Occipital lobe (tissue), 2 donors: ENCODE results near the gene SERPINH1. TPM values are rescaled to one million over a fixed set of nuclear protein-coding genes. Genes with fewer than 3 reads are reported as not detected.
A peak's percentile ranks its signal among the peaks of the same experiment; 100 is the strongest.

Experiments
- DNase-seq: peaks from one replicate; lab custom pipeline; 2025; lab: John Stamatoyannopoulos, UW
- total RNA-seq: library from RNA; depleted of rRNA; stranded (reverse); fragments of >200 nt; gene quantifications from one replicate; pipeline ENCODE4 v1.2.3, GENCODE V29; 2014

SERPINH1 gene
- 29.3 TPM for total RNA-seq

- DNase-seq, result peak; percentile 41
Observed at GRCh38 chr11:75562048-75562835, at the start of gene SERPINH1. Gene SERPINH1 (plus strand): TSS chr11:75562253. CDS start chr11:75566350, 4,097 bp downstream.

DNA sequence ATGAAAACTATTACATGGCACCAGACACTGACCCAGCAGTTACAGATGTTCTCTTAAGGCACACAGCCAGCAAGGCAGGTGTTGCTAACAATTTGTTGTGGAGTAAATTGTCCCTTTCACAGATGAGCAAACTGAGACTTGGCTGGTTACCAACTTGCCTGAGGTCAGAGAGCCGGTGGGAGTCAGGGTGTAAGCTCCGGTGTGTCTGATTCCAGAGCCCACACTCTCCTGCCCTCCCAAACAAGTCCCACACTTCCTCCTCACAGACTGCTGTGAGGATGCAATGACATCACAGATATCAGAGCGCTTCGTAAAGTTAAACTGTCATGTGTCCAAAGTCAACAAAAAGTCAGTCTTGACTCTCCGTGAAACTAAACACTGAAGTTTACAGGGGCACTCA lies 48.8 kb upstream of the SERPINH1 start:
- DNase-seq, result no peak

GRCh38 chr11:75514596-75514995 lies 47.5 kb upstream of the SERPINH1 start:
- DNase-seq, result no peak

DNA sequence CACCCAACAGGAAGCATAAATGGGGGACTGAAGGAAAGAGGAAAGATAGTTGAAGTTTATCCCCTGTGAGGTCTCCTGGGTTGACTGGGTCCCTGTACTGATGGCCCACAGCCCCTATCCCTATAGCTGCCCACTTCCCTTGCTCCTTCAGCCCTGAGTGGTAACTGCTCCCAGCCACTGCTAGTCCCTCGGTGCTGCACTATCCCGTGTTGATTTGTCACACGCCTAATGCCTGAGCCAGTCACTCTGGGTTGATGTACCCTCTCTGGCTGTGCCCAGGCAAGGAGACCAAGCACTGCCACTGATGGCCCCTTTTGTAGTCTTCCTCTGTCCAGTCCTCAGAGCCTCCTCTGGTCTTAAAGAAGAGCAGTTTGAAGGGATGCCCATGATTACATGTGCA lies 45.9 kb upstream of the SERPINH1 start:
- no peak for DNase-seq

GRCh38 chr11:75516886-75517285 lies 45.2 kb upstream of the SERPINH1 start:
- DNase-seq, result no peak

GRCh38 chr11:75518204-75518549 lies 43.9 kb upstream of the SERPINH1 start:
- DNase-seq, result no peak

GRCh38 chr11:75518771-75519653 lies 43.0 kb upstream of the SERPINH1 start:
- DNase-seq, result no peak

DNA sequence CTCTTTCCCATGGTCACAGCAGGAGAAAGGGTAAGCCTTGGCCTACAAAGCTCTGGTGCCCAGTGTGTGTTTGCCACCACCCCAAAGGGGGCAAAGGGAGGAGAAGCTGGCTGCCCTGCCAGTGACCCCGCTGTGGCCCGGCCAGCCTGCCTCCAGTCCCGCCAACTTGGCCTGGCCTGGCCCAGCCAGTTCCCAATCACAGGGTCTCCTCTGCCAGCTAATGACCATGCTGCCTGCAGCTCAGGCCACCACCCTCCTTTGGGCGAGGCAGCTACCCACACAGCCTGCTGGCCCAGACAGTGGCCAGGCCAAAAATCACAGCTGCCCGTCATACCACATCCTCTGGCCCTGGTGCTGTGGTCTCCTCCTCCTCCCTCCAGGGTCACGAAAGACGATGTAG lies 41.4 kb upstream of the SERPINH1 start:
- no peak for DNase-seq

GRCh38 chr11:75522286-75523044 lies 39.6 kb upstream of the SERPINH1 start:
- no peak for DNase-seq

DNA sequence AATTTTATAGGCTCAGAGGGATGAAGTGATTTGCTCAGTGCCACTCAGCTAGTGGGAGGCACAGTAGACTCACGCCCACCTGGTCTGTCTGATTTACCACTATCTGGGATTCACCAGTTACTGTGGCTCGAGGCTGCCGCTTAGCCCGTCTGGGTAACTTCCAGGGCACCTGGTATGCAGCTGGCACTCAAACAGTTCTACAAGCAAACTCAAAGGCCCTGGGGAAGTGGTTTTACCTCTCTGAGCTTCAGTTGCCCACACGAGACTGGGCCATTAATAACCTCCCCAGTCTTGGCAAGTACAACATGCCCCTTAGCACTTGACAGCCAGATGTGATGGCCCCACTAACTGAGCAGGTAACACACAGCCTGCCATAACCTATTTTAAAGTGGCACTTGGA lies 38.9 kb upstream of the SERPINH1 start:
- DNase-seq, result no peak

- DNase-seq, result no peak
Observed at GRCh38 chr11:75523811-75524664, 38.0 kb upstream of the SERPINH1 start.

DNA sequence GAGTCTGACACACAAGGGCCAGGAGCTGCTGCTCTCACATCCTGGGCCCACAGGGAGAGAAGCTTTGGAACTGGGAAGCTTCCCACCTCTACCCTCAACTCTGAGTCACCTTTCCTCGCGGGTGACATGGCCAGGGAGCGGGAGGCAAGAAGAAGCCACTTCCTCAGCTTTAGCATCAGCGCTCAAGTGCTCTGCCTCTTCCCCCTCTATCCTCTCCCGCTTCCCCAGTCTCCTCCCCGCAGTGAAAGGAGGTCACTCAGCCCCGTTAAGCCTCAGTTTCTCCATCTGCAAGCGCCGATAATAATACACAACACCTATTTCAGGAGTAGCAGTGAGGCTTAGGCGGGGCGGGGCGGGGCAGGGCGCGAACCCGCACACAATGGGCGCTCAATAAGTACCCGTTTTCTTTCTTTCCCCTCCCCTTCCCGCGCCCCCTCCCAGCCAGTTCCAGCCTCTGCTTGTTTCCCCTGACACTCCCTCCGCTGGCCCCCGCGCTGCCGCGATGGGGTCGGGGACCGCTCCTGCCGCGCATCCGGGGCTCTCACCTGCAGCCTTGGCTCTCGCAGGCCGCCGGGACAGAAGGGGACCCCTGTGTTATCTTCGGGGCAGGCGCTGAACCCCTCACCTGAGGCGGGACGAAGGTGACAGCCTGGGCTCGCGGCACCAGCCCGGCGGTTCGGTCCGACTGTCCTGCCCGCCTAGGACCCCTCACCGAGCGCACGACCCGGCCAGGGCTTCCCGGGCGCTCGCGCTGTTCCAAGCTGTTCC lies 37.2 kb upstream of the SERPINH1 start:
- no peak for DNase-seq

DNA sequence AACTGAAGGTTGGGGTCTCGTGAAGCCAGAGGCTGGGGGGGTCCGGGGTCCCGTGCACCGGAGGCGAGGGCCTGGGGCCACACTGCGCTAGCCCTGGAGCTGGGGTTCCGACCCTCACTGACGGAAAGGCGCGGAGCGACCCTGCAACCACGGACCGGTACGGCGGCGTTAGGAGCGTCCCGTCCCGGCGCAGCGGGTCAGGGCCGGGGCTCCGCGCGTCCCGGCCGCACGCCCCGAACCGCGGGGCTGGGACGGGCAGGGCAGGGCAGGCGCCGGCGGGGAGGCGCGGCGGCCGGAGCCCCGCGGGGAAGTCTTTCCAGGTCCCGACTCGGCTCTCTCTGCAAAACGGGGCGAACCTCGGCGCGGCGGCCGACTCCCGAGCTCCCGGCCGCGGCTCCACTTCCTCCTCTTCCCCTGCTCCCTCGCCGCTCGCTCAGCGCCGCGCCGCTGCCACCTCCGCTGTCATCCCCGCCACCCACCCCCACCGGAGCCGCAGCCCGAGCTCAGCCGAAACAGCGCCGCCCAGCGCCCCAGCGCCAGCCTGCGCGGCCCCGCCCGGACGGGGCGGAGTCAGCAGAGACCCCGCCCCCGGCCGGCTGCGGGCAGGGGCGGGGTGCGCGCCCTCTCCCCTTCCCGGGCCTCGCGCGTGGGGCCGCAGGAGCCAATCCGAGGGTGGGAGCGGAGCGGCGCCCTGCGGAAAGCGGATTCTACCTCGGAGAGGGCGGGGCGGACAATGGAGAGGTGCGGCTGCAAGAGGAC lies 36.4 kb upstream of the SERPINH1 start, which contains the start of gene GDPD5:
Gene GDPD5, minus strand, starts transcription at position 509 of the 759 bp plus-strand sequence. CDS start 48,206 bp downstream, outside the sequence.
- peak; percentile 78 for DNase-seq

DNA sequence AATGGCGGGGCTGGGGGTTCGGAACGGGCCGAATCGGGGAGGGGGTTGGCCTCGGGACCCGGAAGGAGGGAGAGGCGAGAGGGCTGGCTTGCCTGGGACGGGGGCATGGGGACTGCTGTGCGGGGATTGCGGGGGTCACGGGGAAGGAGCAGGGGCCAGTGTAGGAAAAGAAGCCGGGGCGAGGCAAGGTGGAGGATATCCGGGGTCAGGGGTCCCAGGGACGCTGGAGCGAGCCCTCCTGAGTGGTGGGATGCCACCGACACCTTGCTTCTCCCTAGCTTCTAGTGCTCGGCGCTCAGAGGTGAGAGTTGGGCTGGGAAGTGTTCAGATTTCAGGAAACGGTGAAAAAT lies 35.9 kb upstream of the SERPINH1 start:
- no peak for DNase-seq

- no peak for DNase-seq
Observed at GRCh38 chr11:75527130-75527529, 34.9 kb upstream of the SERPINH1 start.

DNA sequence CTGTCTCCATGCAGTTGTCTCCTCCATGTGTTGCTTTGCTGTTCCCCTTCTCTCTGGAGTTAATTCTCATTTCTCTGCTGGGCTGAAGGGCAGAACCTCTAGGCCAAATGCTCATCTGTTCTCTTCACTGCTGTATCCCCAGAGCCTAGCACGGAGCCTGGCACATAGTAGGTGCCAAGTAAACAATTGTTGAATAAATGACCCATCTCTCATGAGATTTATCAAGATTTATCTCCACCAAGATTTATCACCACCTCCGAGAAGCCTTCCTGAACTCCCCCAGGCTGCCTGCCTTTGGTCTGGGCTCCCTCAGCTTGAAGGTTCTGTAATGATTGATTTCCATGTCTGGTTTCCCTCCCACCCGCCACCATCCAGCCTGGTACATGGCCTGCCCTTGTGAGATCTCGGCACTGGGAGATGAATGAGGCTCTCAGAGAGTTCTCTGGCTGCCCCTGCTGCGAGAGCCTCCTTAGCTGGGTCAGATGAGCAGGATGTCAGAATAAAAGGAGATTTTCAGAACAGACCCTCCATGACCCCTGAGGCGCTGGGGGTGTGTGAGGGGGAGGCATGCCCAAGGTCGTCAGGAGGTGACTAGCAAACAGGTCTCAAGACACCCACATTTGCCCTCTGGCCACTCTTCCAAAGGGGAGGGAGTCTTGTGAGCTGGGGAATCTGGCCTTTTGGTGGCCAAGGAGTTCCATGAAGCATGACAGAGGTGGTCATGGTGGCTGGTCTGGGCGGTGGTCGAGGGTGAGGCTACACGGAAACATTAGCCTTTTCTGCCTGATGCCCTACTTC lies 33.9 kb upstream of the SERPINH1 start:
- no peak for DNase-seq

DNA sequence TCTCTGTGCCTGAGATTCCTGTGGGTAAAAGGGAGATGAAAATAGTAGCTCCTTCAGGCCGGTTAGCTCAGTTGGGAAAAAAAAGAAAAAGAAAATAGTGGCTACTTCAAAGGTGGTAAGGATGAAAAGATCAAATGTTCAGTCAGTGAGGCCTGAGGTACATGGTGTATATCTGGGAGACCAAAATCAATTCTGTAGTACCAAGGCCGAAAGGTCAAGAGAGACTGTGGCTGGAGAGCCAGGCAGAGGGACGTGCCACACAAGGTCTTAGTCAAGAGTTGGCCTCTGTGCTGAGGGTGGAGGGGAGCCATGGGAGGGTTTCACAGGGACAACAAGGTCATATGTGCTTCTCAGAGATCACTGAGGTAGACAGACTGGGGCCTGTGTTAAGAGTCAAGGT lies 31.5 kb upstream of the SERPINH1 start:
- no peak for DNase-seq

DNA sequence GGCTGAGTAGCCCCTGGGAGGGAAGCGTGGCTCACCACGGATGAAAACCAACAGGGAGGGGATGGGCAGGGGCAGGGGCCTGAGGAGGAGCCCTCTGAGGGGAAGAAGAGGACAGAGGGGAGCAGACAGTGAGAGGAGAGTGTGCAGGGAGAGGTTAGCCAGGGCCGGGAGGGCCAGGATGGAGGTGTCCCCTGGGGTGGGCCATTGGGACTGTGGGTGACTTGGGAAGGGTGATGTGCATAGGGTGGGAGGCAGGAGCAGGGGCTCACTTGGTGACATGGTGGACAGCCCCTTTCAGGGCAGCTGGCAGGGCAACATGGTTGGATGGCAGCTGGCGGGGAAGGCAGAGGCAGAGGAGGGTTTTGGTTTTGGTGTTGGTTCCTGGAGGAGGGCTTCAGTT lies 30.7 kb upstream of the SERPINH1 start:
- DNase-seq, result no peak
